ENCODE data around the gene USH1G.

USH1G gene

GRCh38 chr17:74954115-74954514 lies 31.1 kb upstream of the USH1G start:
- DNase-seq (ENCODE audit: low read depth): no peak

- DNase-seq (ENCODE audit: low read depth): no peak
Observed at GRCh38 chr17:74953134-74953687, 30.2 kb upstream of the USH1G start.

GRCh38 chr17:74952431-74953133 lies 29.5 kb upstream of the USH1G start:
- DNase-seq (ENCODE audit: low read depth): no peak

- no peak for DNase-seq (ENCODE audit: low read depth)
Observed at GRCh38 chr17:74951680-74952421, 28.8 kb upstream of the USH1G start.

- no peak for DNase-seq (ENCODE audit: low read depth)
Observed at GRCh38 chr17:74951065-74951464, 28.0 kb upstream of the USH1G start.

- no peak for DNase-seq (ENCODE audit: low read depth)
Observed at GRCh38 chr17:74950207-74950606, 27.2 kb upstream of the USH1G start.

GRCh38 chr17:74949455-74950115 lies 26.5 kb upstream of the USH1G start:
- DNase-seq (ENCODE audit: low read depth): no peak

GRCh38 chr17:74947041-74947754 lies 24.1 kb upstream of the USH1G start:
- no peak for DNase-seq (ENCODE audit: low read depth)

GRCh38 chr17:74946641-74947040 lies 23.6 kb upstream of the USH1G start:
- no peak for DNase-seq (ENCODE audit: low read depth)

GRCh38 chr17:74945543-74945942 lies 22.5 kb upstream of the USH1G start:
- no peak for DNase-seq (ENCODE audit: low read depth)

- peak; percentile 18 for DNase-seq (ENCODE audit: low read depth)
Observed at GRCh38 chr17:74943808-74944522, 20.9 kb upstream of the USH1G start.

- no peak for DNase-seq (ENCODE audit: low read depth)
Observed at GRCh38 chr17:74941128-74941725, 18.2 kb upstream of the USH1G start.

- no peak for DNase-seq (ENCODE audit: low read depth)
Observed at GRCh38 chr17:74939534-74939933, 16.5 kb upstream of the USH1G start.

GRCh38 chr17:74938194-74938950 lies 15.3 kb upstream of the USH1G start:
- no peak for DNase-seq (ENCODE audit: low read depth)

- DNase-seq (ENCODE audit: low read depth): no peak
Observed at GRCh38 chr17:74937064-74938051, 14.3 kb upstream of the USH1G start.

GRCh38 chr17:74936470-74936799 lies 13.4 kb upstream of the USH1G start:
- no peak for DNase-seq (ENCODE audit: low read depth)

GRCh38 chr17:74935585-74936469 lies 12.8 kb upstream of the USH1G start, which contains the start of gene OTOP3:
Gene OTOP3, plus strand, starts transcription at chr17:74935898. Its CDS starts 24 bp downstream, at chr17:74935922.
- no peak for DNase-seq (ENCODE audit: low read depth)

- no peak for DNase-seq (ENCODE audit: low read depth)
Observed at GRCh38 chr17:74935048-74935447, 12.0 kb upstream of the USH1G start.
